Nephron progenitor cell (in vitro differentiated cells): Measurements from ENCODE around the gene TTLL9.
A peak's percentile ranks its signal among the peaks of the same experiment; 100 is the strongest.

Experiments
- DNase-seq: peaks from one replicate; pipeline ENCODE4 v3.0.0; 2021
- H3K27ac Mint-ChIP-seq: 2 replicates; pipeline ENCODE4 v1.8.0; 2021; ENCODE audit warnings: mild to moderate bottlenecking, moderate library complexity, mixed read lengths
- H3K27me3 Mint-ChIP-seq: 2 replicates; pipeline ENCODE4 v1.8.0; 2021; ENCODE audit warnings: mild to moderate bottlenecking, low read depth, mixed read lengths; ENCODE audit not compliant: poor library complexity
- H3K36me3 Mint-ChIP-seq: 2 replicates; pipeline ENCODE4 v1.8.0; 2021; ENCODE audit warnings: low read depth, mixed read lengths
- H3K4me1 Mint-ChIP-seq: 2 replicates; pipeline ENCODE4 v1.8.0; 2021; ENCODE audit warnings: mixed read lengths
- H3K4me3 Mint-ChIP-seq: 2 replicates; pipeline ENCODE4 v1.8.0; 2021; ENCODE audit warnings: mild to moderate bottlenecking, moderate library complexity, mixed read lengths
- H3K9me3 Mint-ChIP-seq: 2 replicates; pipeline ENCODE4 v1.8.0; 2021; ENCODE audit warnings: mild to moderate bottlenecking, moderate library complexity, mixed read lengths
- TF ChIP-seq, protein P1 (sequence below): fragments of 200-600 bp; sonication (generic); IDR thresholded peaks from 2 replicates; pipeline ENCODE4 v1.5.0; 2021; ENCODE audit warnings: antibody characterized with exemption

TTLL9 gene

GRCh38 chr20:31859266-31859997, 11.0 kb upstream of the TTLL9 start:
- Mint-ChIP-seq H3K9me3 (no peaks in the 10 kb centered on the region), H3K4me1 (peaks cover 37% of the 10 kb centered on the region), H3K27me3 (no peaks in the 10 kb centered on the region), H3K27ac (no peak overlapping the region), H3K4me3 (peak overlapping the region; percentile 82), H3K36me3 (no peaks in the 10 kb centered on the region)
- TF ChIP-seq, protein P1, sequence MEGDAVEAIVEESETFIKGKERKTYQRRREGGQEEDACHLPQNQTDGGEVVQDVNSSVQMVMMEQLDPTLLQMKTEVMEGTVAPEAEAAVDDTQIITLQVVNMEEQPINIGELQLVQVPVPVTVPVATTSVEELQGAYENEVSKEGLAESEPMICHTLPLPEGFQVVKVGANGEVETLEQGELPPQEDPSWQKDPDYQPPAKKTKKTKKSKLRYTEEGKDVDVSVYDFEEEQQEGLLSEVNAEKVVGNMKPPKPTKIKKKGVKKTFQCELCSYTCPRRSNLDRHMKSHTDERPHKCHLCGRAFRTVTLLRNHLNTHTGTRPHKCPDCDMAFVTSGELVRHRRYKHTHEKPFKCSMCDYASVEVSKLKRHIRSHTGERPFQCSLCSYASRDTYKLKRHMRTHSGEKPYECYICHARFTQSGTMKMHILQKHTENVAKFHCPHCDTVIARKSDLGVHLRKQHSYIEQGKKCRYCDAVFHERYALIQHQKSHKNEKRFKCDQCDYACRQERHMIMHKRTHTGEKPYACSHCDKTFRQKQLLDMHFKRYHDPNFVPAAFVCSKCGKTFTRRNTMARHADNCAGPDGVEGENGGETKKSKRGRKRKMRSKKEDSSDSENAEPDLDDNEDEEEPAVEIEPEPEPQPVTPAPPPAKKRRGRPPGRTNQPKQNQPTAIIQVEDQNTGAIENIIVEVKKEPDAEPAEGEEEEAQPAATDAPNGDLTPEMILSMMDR = no peak
- DNase-seq = no peak

- Mint-ChIP-seq H3K27ac (no peak overlapping the region), H3K4me3 (peak overlapping the region; percentile 82), H3K9me3 (no peaks in the 10 kb centered on the region), H3K27me3 (no peaks in the 10 kb centered on the region), H3K36me3 (no peaks in the 10 kb centered on the region), H3K4me1 (peaks cover 39% of the 10 kb centered on the region)
- TF ChIP-seq, protein P1 = no peak
- DNase-seq = no peak
These were observed 10.4 kb upstream of the TTLL9 start for GRCh38 chr20:31859998-31860380.

GRCh38 chr20:31860390-31861134, 9.9 kb upstream of the TTLL9 start:
- DNase-seq = peak; percentile 39
- no peaks in the 10 kb centered on the region for H3K27me3 Mint-ChIP-seq
- peaks cover 44% of the 10 kb centered on the region for H3K4me1 Mint-ChIP-seq
- TF ChIP-seq, protein P1 = no peak
- peak overlapping the region; percentile 82 for H3K4me3 Mint-ChIP-seq
- H3K36me3 Mint-ChIP-seq = no peaks in the 10 kb centered on the region
- no peaks in the 10 kb centered on the region for H3K9me3 Mint-ChIP-seq
- H3K27ac Mint-ChIP-seq = no peak overlapping the region

GRCh38 chr20:31861135-31861384, 9.4 kb upstream of the TTLL9 start:
- peaks cover 3% of the 10 kb centered on the region for H3K36me3 Mint-ChIP-seq
- no peaks in the 10 kb centered on the region for H3K27me3 Mint-ChIP-seq
- TF ChIP-seq, protein P1 = no peak
- peaks cover 44% of the 10 kb centered on the region for H3K4me1 Mint-ChIP-seq
- H3K4me3 Mint-ChIP-seq = peak overlapping the region; percentile 82
- DNase-seq = peak; percentile 58
- H3K27ac Mint-ChIP-seq = no peak overlapping the region
- H3K9me3 Mint-ChIP-seq = no peaks in the 10 kb centered on the region

DNA sequence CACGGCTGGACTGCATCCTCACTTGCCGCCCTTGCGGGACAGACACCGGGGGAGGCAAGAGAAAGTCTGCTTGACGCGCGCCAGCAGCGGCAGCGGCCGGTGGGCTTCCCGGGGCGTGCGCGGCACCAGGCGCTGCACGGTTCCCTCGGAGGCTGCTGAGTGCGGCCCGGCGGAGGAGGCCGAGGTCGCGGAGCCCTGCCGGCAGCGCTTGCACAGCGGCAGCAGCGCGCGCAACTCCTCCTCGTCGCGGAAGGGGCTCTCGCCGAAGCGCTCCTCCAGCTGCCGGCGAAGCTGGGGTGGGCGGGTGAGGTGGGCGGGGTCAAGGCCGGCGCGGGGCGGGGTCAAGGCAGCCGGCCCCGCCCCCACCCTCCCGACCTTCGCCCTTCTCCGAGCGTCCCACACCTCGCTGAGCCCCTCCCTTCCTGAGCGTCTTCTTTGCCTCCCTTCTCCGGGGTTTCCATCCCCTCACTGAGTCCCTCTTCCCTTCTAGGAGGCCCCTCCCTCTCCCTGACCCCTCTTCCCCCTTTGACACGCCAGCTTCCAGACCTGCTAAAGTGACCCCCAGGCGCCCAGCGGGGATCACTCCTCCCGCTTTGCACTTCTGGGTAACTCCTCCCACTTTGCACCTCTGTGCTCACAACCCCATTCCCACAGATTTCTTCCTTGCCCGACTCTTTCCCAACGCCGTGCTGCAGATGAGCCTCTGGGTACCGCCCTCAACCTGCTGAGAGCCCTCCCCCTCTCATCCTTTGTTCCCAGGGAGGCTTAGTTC, 8.9 kb upstream of the TTLL9 start:
- peak overlapping the region; percentile 15 for H3K27ac Mint-ChIP-seq
- DNase-seq = peak; percentile 91
- H3K4me1 Mint-ChIP-seq = peaks cover 44% of the 10 kb centered on the region
- TF ChIP-seq, protein P1 = no peak
- peaks cover 3% of the 10 kb centered on the region for H3K36me3 Mint-ChIP-seq
- no peaks in the 10 kb centered on the region for H3K27me3 Mint-ChIP-seq
- H3K4me3 Mint-ChIP-seq = peak overlapping the region; percentile 82
- H3K9me3 Mint-ChIP-seq = no peaks in the 10 kb centered on the region
